HG03025 (cell line): ENCODE data around the gene ANKFN1.

ENCODE experiments used
- ATAC-seq: cut with Tn5 transposase; IDR thresholded peaks from one replicate; pipeline ENCODE4 v1.9.1; 2021; ENCODE audit warnings: mild to moderate bottlenecking, moderate library complexity; ENCODE audit not compliant: unreplicated experiment, low FRiP score

The ANKFN1 gene

GRCh38 chr17:56557682-56558081 is 404.4 kb downstream of the ANKFN1 start:
- ATAC-seq: no peak

GRCh38 chr17:56558088-56558487 is 404.8 kb downstream of the ANKFN1 start:
- ATAC-seq: no peak
